HG02884 (cell line): ENCODE measurements around the gene ZNF76.

Experiments used
- ATAC-seq: cut with Tn5 transposase; IDR thresholded peaks from one replicate; pipeline ENCODE4 v1.9.1; 2021; ENCODE audit warnings: mild to moderate bottlenecking, moderate library complexity; ENCODE audit not compliant: unreplicated experiment

ZNF76 gene

DNA sequence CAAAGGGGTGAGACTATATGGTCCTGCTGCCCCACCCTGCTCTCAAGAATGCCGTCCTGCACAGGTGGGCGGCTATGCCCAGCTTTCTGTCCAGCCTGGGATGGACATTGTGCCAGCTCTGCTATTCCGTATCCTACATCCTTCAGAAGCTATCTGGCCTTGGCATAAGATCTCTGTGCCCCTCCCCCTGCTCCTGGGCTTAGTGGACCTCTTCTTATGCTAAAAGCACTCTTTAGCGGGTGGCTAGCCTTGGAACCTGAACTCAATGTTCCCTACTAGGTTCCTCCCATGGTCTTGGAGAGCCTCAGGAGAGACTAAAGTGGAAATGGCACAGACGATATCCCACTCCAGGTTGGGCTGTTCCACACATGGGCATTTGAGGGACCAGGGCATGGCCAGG, 23.3 kb upstream of the ZNF76 start:
- ATAC-seq = no peak

DNA sequence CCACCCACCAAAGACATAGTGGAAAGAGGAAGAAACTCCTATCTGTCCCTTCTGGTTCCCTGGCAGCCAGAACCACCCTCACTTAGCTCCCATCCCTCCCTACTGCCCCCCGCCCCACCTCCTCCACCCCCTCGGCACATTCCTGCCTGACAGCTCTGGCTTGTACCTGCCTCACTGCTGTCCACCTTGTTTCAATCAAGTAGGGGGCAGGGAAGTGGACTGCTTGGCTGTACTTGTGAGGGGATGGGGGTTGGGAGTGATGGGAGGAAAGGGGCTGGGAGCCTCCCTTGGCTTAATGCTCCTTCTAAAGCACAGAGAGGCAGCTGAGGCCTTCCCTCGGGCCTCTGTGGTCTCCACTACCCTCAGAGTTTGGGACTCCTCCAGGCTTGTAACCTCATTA, 22.1 kb upstream of the ZNF76 start:
- ATAC-seq = no peak

DNA sequence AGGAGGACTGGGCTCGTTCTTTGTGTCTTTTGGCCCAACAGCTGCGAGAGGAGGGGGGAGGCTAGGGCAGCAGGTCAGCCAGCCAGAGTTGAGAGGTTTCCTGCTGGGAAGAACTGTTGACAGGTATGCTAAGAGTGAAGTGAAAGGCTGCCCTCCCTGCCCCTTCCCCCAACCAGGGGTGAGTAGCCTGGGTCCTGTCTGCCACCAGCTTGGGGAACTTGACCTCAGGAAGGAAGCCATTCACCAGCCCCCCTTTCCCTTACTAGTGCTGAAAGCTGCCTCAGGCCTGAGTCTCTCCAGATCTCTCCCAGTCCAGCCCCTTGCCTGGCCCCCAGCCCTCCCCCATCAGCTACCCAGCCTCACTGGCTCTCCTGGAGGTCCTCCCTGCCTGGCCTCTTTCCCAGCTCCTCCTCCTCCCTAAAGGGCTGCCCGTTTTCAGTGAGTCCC, 20.7 kb upstream of the ZNF76 start:
- ATAC-seq = no peak

DNA sequence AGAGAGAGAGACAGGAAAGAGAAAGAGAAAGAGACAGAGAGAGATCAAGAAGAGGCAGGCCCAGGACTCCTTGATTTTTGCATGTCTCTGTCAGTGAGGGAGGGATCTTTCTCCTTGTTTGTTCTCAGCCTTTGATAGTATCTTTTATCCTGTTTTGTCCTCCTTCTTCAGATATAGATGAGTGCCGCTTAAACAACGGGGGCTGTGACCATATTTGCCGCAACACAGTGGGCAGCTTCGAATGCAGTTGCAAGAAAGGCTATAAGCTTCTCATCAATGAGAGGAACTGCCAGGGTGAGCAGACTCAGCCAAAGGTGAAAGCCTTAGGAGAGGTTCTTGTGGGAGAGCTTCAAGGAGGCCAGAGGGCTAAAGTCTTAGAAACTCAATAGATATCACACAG, 20.0 kb upstream of the ZNF76 start:
- ATAC-seq = no peak

DNA sequence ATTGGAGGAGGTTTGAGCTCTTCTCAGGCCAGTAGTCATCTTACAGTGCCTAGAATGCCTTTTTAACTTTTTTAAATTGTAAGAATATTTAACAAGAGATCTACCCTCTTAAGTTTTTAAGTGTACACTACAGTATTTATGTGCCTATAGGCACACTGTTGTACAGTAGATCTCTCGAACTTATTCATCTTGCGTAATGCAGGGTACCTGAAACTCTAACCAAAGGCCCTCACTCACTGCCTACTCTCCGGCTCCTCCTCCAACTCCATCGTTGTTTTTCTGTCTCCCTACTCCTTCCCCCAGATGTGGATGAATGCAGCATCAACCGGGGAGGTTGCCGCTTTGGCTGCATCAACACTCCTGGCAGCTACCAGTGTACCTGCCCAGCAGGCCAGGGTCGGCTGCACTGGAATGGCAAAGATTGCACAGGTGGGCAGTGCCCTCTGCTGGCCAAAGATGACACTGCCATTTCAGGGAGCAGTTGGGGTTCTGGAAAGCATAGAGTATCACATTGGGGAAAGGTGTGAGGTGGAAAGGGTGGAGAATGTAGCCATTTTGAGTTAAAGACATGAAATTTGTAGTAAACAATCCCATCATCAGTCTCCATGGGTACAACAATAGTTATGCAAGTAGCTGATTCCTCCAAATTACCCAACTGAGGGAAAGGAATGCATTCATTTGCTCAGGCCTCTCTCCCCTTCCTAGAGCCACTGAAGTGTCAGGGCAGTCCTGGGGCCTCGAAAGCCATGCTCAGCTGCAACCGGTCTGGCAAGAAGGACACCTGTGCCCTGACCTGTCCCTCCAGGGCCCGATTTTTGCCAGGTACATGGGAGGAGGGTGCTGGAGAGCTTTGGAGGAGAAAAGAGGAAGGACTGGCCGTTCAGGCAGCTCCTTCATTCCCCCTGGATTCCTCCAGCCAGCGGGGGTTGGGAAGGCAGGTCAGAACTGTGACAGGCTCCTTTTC, 18.4 kb upstream of the ZNF76 start:
- ATAC-seq = no peak

- ATAC-seq = no peak
Measured at GRCh38 chr6:35242486-35242885, 17.0 kb upstream of the ZNF76 start.

GRCh38 chr6:35242906-35243305, 16.6 kb upstream of the ZNF76 start:
- ATAC-seq = no peak

GRCh38 chr6:35243386-35243958, 16.1 kb upstream of the ZNF76 start:
- no peak for ATAC-seq

- ATAC-seq = no peak
Measured at GRCh38 chr6:35244551-35244950, 15.0 kb upstream of the ZNF76 start.

DNA sequence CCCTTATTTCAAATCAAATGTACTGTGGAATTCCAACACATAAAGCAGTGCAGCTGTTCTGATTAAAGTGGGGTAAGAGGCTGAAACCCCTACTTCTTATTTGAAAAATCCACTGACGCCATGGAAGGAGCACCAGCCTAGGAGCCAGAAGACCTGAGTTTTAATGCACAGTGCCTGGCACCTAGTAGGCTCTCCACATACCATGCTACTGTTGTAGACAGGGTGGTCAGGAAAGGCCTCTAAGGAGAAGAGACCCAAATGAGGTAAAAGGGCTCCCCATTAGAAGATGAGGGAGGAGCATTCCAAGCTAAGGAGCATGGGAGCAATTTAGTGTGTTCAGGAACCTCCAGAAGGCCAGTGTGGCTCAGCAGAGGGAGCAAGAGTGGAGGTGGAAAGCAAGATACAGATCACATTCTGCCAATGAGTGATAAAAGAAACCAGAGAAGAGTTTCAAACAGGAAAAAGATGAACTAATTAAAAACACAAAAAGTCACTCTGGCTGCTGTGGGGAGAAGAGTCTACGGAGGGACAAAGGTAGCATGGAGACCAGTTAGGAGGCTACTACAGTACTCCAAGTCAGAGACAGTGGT, 11.8 kb upstream of the ZNF76 start:
- ATAC-seq = no peak

DNA sequence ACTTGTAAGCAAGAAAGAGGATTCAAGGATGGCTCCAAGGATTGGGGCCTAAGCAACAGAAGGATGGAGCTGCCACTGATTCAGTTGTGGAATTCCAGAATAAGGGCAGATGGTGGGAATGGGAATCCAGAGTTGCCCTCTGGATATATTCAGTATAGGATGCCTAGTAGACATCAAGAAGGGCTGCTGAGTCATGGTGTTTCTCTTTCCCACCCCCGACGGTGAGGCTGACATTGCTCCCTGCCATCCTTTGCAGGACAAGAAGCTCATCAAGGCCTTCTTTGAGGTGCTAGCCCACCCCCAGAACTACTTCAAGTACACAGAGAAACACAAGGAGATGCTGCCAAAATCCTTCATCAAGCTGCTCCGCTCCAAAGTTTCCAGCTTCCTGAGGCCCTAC, 11.2 kb upstream of the ZNF76 start:
- ATAC-seq = no peak

DNA sequence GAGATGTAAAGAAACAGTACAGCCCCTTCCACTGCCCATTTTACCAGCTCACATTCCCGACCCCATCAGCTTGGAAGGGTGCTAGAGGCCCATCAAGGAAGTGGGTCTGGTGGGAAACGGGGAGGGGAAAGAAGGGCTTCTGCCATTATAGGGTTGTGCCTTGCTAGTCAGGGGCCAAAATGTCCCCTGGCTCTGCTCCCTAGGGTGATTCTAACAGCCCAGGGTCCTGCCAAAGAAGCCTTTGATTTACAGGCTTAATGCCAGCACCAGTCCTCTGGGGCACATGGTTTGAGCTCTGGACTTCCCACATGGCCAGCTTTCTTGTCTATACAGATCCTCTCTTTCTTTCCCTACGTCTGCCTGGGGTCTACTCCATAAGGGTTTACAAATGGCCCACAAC, 10.6 kb upstream of the ZNF76 start:
- no peak for ATAC-seq

DNA sequence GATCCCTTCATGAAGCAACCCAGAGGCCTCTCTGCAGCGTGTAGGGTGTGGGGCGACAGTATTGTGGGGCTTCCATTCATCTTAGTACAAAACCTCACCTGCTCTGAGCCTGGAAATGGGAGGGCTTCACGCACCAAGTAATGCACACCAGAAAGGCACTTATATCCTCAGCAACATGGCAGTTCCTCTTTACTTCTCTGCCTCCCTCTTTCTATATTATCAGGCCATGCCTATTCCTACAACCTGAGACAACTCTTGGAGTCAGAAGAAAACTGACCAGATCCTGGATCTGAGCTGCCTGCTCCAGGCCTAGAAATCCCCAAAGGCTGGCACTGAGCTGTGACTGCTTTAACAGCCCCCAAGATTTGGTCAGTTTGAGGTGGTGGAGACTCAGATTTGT, 7.6 kb upstream of the ZNF76 start:
- ATAC-seq = no peak

- ATAC-seq = no peak
Measured at GRCh38 chr6:35253249-35253648, 6.3 kb upstream of the ZNF76 start.

GRCh38 chr6:35258336-35258735, 1.2 kb upstream of the ZNF76 start:
- no peak for ATAC-seq

DNA sequence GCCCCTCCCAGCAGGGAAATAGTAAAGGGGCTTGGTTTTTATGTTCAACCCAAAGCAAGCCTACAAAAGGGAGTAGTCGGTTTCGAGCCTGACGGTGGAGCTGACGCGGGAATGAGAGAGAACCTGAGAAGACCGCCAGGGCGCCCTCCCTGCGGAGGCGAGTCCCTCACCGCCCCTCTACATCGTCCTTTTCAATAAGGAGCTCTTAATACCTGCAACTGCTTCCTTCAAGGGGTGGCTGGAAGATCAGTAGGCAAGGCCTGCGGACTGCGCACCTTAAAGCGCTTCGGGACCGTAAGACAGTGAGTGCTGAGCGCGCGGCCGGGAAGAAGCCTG, 709 bp upstream of the ZNF76 start:
- ATAC-seq = peak; percentile 11

DNA sequence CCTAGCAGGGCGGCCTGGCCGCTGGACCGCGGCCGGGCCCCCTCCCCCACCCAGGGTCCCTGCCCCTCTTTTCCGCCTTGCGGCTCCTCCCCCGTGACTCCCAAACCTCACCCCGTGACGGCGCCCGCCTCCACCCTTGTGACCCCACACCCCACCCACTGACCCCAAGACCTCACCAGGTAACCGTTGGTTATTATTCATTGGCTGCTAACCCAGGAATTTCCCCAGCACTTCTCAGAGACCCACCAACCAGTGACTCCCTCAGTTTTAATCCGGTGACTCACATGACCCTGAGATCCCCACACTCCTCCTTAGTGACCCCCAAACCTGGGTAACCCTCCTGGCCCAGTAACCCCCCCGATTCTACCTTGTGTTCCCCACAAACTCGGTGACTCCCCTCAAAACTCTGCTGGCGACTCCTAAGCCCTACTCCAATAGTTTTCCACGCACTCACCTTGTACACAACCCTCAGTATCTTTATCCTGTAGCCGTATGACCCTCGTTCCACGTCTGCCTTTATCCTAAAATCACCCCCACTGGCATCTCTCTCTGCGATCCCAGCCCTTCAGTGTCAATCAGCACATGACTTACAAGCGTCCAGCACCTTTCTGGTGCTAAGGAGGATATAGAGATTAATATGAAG, 534 bp downstream of the ZNF76 start:
- peak; percentile 22 for ATAC-seq

- no peak for ATAC-seq
Measured at GRCh38 chr6:35260591-35261570, 1.3 kb downstream of the ZNF76 start.

DNA sequence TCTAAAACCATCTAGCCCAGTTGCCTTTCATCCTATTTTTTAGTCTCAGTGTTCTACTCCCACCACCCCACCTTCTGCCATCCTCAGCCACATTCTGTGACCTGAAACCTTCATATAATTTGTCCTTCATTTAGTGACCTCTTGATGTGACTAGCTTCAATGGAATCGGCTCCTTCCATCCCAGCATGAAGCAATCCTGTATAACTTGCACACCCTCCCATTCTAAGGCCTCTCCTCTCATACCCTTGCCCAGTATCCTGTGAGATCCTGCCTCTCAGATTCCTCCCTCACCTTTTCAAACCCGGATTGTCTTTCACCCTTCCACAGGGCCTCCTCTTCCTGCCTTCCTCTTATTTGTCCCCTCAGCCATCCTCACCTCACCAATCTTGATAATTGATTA, 3.1 kb downstream of the ZNF76 start:
- ATAC-seq = no peak

GRCh38 chr6:35264550-35265274, 5.2 kb downstream of the ZNF76 start:
- ATAC-seq = no peak
